HEK293 (cell line): Measurements from ENCODE around the gene GTF2IRD1.
A peak's percentile ranks its signal among the peaks of the same experiment; 100 is the strongest.
"Not testable (repeated sequence)": the region's sequence is repeated elsewhere in the genome, so short reads cannot be mapped to it uniquely, and the experiment has no call there.

Source experiments
- CTCF ChIA-PET: fragments of 350-600 bp; formaldehyde crosslinking; extraction: SDS; loops from one replicate; lab custom pipeline; 2021; ENCODE audit warnings: antibody characterized with exemption; lab: Yijun Ruan, JAX
- POLR2A ChIA-PET: fragments of 300-600 bp; formaldehyde crosslinking; extraction: SDS; loops from one replicate; lab custom pipeline; 2020; ENCODE audit warnings: antibody characterized with exemption, inconsistent platforms; lab: Yijun Ruan, JAX
- H3K27ac ChIP-seq: fragments of 200-500 bp; sonication (Bioruptor generic); 2 replicates; pipeline ENCODE4 v1.5.1; 2014; ENCODE audit warnings: low read depth, low read length, control low read depth, inconsistent platforms; ENCODE audit errors: extremely low read depth
- H3K36me3 ChIP-seq, 2 experiments: fragments of 200-500 bp in 1 of 2; sonication (Bioruptor generic) in 1 of 2; 1 replicate in 1 of 2; 2 replicates in 1 of 2; pipeline ENCODE4 v1.5.1; 2014 to 2017; ENCODE audit warnings: inconsistent platforms in 2 of 2, low read length in 2 of 2; ENCODE audit not compliant: control insufficient read depth in 2 of 2, insufficient read depth in 1 of 2
- H3K4me1 ChIP-seq: fragments of 200-500 bp; sonication (Bioruptor generic); 2 replicates; pipeline ENCODE4 v1.5.1; 2014; ENCODE audit warnings: mild to moderate bottlenecking, low read length, inconsistent platforms; ENCODE audit not compliant: control insufficient read depth, insufficient read depth
- H3K4me3 ChIP-seq: 2 replicates; pipeline ENCODE4 v1.5.1; 2011; ENCODE audit warnings: low read depth, mild to moderate bottlenecking, control low read depth, low read length, moderate library complexity
- H3K9me3 ChIP-seq: fragments of 200-500 bp; sonication (Bioruptor generic); 2 replicates; pipeline ENCODE4 v1.5.1; 2014; ENCODE audit warnings: low read depth, low read length, inconsistent platforms; ENCODE audit not compliant: control insufficient read depth, insufficient read depth
- GLI4 ChIP-seq: fragments of 450-650 bp; formaldehyde crosslinking; IDR thresholded peaks from 2 replicates; pipeline ENCODE4 v1.5.1; 2016; ENCODE audit warnings: missing biosample characterization, missing genetic modification characterization
- KLF9 ChIP-seq: fragments of 450-650 bp; formaldehyde crosslinking; IDR thresholded peaks from 2 replicates; pipeline ENCODE4 v1.5.1; 2016; ENCODE audit warnings: missing biosample characterization, missing genetic modification characterization, low read depth
- OVOL3 ChIP-seq: fragments of 450-650 bp; formaldehyde crosslinking; IDR thresholded peaks from 2 replicates; pipeline ENCODE4 v1.5.1; 2016; ENCODE audit warnings: missing biosample characterization, missing genetic modification characterization
- ZNF16 ChIP-seq: fragments of 450-650 bp; formaldehyde crosslinking; IDR thresholded peaks from 2 replicates; pipeline ENCODE4 v1.5.1; 2016; ENCODE audit warnings: low read depth, missing biosample characterization, missing genetic modification characterization
- ZNF169 ChIP-seq: fragments of 450-650 bp; formaldehyde crosslinking; IDR thresholded peaks from 2 replicates; pipeline ENCODE4 v1.5.1; 2016; ENCODE audit warnings: missing biosample characterization, missing genetic modification characterization
- ZNF211 ChIP-seq: fragments of 450-650 bp; formaldehyde crosslinking; IDR thresholded peaks from 2 replicates; pipeline ENCODE4 v1.5.1; 2016; ENCODE audit warnings: low read depth, missing biosample characterization, missing genetic modification characterization
- ZNF23 ChIP-seq: fragments of 450-650 bp; formaldehyde crosslinking; IDR thresholded peaks from 2 replicates; pipeline ENCODE4 v1.5.1; 2016; ENCODE audit warnings: missing biosample characterization, missing genetic modification characterization, borderline replicate concordance
- ZNF366 ChIP-seq: fragments of 450-650 bp; formaldehyde crosslinking; conservative IDR thresholded peaks from 2 replicates; pipeline ENCODE4 v1.5.1; 2016; ENCODE audit warnings: missing biosample characterization, missing genetic modification characterization
- ZNF37A ChIP-seq: fragments of 450-650 bp; IDR thresholded peaks from 2 replicates; pipeline ENCODE4 v1.5.1; 2018; ENCODE audit warnings: missing biosample characterization, missing genetic modification characterization
- ZNF394 ChIP-seq: fragments of 450-650 bp; formaldehyde crosslinking; IDR thresholded peaks from 2 replicates; pipeline ENCODE4 v1.5.1; 2016; ENCODE audit warnings: missing biosample characterization, missing genetic modification characterization, mild to moderate bottlenecking, moderate library complexity, borderline replicate concordance
- ZNF416 ChIP-seq: fragments of 450-650 bp; formaldehyde crosslinking; IDR thresholded peaks from 2 replicates; pipeline ENCODE4 v1.5.1; 2016; ENCODE audit warnings: missing biosample characterization, missing genetic modification characterization
- ZNF558 ChIP-seq: fragments of 450-650 bp; formaldehyde crosslinking; IDR thresholded peaks from 2 replicates; pipeline ENCODE4 v1.5.1; 2016; ENCODE audit warnings: missing biosample characterization, missing genetic modification characterization
- ZNF707 ChIP-seq: fragments of 450-650 bp; formaldehyde crosslinking; IDR thresholded peaks from 2 replicates; pipeline ENCODE4 v1.5.1; 2016; ENCODE audit warnings: missing biosample characterization, missing genetic modification characterization
- TF ChIP-seq, protein P1 (sequence below): fragments of 450-650 bp; formaldehyde crosslinking; IDR thresholded peaks from 2 replicates; pipeline ENCODE4 v1.5.1; 2016; ENCODE audit warnings: missing biosample characterization, missing genetic modification characterization

The GTF2IRD1 gene

GRCh38 chr7:74525881-74526280 is 72.2 kb downstream of the GTF2IRD1 start:
- Histone ChIP-seq H3K4me3 (no peak overlapping the region), H3K36me3 (peaks cover 14 to 37% of the 10 kb centered on the region in 2 experiments; a peak in 2 of 3 replicates)
- CTCF ChIA-PET, result no interaction called here

DNA sequence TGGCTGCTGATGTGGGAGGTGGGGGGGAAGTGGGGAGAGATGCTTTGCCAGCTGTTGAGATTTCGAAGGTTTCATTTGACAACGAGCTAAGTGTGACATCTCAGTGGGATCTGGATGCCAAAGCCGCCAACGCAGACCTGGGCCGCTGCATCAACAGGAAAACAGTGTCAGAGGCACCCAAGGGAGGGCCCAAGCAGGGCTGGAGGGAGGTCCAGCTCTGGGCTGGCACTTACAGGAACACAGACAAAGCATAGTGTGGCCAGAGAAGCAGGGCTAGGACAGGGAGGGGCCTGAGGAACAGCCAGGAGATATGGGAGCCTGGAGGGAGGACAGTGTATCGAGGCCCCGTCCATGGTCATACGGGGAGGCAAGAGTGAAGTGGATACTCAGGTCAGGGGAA is 73.1 kb downstream of the GTF2IRD1 start:
- peaks cover 17 to 28% of the 10 kb centered on the region in 2 experiments; a peak in 2 of 3 replicates for H3K36me3 ChIP-seq
- H3K4me3 ChIP-seq, result no peak overlapping the region
- ChIA-PET POLR2A (no interaction called here), CTCF (interaction anchor here (0.9 kb wide), 1 partner anchor 109 kb away, joined by 3 read pairs; no protein-coding TSS in a partner anchor)
- H3K4me1 ChIP-seq, result no peaks in the 10 kb centered on the region
- H3K27ac ChIP-seq, result no peak overlapping the region
- TF ChIP-seq ZNF211 (tag by site-specific recombination), result no peak
- TF ChIP-seq ZNF416 (tag by site-specific recombination), result no peak
- no peak for TF ChIP-seq ZNF37A (tag by site-specific recombination)
- TF ChIP-seq ZNF16, result no peak
- TF ChIP-seq ZNF707 (tag by site-specific recombination), result no peak
- TF ChIP-seq OVOL3, result no peak
- no peak for TF ChIP-seq ZNF394
- no peak for TF ChIP-seq ZNF23
- H3K9me3 ChIP-seq, result no peaks in the 10 kb centered on the region

More at GRCh38 chr7:74525881-74526280, 72.2 kb downstream of the GTF2IRD1 start:
- H3K27ac ChIP-seq, result no peak overlapping the region
- TF ChIP-seq ZNF16 (no peak), ZNF558 (tag by site-specific recombination) (no peak)
- no peaks in the 10 kb centered on the region for H3K4me1 ChIP-seq
- no peaks in the 10 kb centered on the region for H3K9me3 ChIP-seq
- POLR2A ChIA-PET, result no interaction called here

GRCh38 chr7:74527842-74528241 is 74.1 kb downstream of the GTF2IRD1 start:
- H3K36me3 ChIP-seq, result peaks cover 17 to 26% of the 10 kb centered on the region in 2 experiments; a peak in 2 of 3 replicates
- POLR2A ChIA-PET, result interaction anchor here (0.5 to 0.6 kb wide), 3 partner anchors 27 to 950 kb away, joined by 3 to 4 read pairs (median 4); partner anchors contain the start of gene TBL2
- no peak overlapping the region for H3K4me3 ChIP-seq
- no peak for TF ChIP-seq GLI4 (tag by site-specific recombination)
- no peak for TF ChIP-seq ZNF169 (tag by site-specific recombination)
- H3K4me1 ChIP-seq, result no peaks in the 10 kb centered on the region
- no peak overlapping the region for H3K27ac ChIP-seq
- CTCF ChIA-PET, result interaction anchor here (0.7 kb wide), 1 partner anchor 110 kb away, joined by 4 read pairs; no protein-coding TSS in a partner anchor
- H3K9me3 ChIP-seq, result no peaks in the 10 kb centered on the region

DNA sequence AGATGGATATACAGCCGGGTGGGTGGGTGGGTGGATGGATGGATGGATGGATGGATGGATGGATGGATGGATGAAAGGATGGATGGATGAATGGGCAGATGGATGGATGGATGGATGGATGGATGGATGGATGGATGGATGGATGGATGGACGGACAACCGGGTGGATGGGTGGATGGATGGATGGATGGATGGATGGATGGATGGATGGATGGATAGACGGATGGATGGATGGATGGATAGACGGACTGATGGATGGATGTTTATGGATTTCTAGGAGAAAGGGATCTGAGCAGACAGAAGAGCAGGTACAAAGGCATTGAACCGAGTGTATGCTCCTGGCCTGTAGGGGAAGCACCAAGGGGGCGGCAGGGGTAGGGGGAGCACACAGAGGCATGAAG is 75.1 kb downstream of the GTF2IRD1 start:
- CTCF ChIA-PET, result interaction anchor here (0.7 kb wide), 1 partner anchor 111 kb away, joined by 4 read pairs; no protein-coding TSS in a partner anchor
- TF ChIP-seq ZNF366, result peak; percentile 96
- peaks cover 17 to 27% of the 10 kb centered on the region in 2 experiments; a peak in 2 of 3 replicates for H3K36me3 ChIP-seq
- H3K4me1 ChIP-seq, H3K27ac ChIP-seq, H3K4me3 ChIP-seq, POLR2A ChIA-PET, H3K9me3 ChIP-seq: not testable (repeated sequence)

GRCh38 chr7:74535951-74536356 is 82.2 kb downstream of the GTF2IRD1 start:
- peaks cover 5 to 41% of the 10 kb centered on the region in 2 experiments; a peak in 2 of 3 replicates for H3K36me3 ChIP-seq
- ChIA-PET POLR2A (no interaction called here), CTCF (no interaction called here)
- H3K27ac ChIP-seq, result no peak overlapping the region
- no peaks in the 10 kb centered on the region for H3K9me3 ChIP-seq
- TF ChIP-seq KLF9, result no peak
- TF ChIP-seq, protein P1, sequence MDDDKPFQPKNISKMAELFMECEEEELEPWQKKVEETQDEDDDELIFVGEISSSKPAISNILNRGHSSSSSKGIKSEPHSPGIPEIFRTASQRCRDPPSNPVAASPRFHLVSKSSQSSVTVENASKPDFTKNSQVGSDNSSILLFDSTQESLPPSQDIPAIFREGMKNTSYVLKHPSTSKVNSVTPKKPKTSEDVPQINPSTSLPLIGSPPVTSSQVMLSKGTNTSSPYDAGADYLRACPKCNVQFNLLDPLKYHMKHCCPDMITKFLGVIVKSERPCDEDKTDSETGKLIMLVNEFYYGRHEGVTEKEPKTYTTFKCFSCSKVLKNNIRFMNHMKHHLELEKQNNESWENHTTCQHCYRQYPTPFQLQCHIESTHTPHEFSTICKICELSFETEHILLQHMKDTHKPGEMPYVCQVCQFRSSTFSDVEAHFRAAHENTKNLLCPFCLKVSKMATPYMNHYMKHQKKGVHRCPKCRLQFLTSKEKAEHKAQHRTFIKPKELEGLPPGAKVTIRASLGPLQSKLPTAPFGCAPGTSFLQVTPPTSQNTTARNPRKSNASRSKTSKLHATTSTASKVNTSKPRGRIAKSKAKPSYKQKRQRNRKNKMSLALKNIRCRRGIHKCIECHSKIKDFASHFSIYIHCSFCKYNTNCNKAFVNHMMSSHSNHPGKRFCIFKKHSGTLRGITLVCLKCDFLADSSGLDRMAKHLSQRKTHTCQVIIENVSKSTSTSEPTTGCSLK (tag by site-specific recombination), result no peak
- no peak overlapping the region for H3K4me3 ChIP-seq
- H3K4me1 ChIP-seq, result no peaks in the 10 kb centered on the region

DNA sequence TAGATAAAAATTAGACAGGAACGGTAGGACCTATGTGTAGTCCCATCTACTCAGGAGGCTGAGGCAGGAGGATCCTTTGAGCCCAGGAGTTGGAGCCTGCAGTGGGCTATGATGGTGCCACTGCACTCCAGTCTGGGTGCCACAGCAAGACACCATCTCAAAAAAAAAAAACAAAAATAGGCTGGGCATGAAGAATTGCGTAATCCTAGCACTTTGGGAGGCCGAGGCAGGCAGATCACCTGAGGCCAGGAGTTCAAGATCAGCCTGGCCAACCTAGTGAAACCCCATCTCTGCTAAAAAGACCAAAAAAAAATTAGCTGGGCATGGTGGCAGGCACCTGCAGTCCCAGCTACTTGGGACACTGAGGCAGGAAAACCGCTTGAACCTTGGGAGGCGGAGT is 88.2 kb downstream of the GTF2IRD1 start:
- H3K36me3 ChIP-seq, result peaks cover 13 to 44% of the 10 kb centered on the region in 2 experiments; a peak in 2 of 3 replicates
- H3K4me1 ChIP-seq, H3K9me3 ChIP-seq, H3K4me3 ChIP-seq, H3K27ac ChIP-seq, POLR2A ChIA-PET, CTCF ChIA-PET: not testable (repeated sequence)
